DND-41 (cell line): ENCODE measurements around the gene BCAP31.
A peak's percentile ranks its signal among the peaks of the same experiment; 100 is the strongest.

Experiments
- ATAC-seq: fragments of 200-7000 bp; cut with Tn5 transposase; 3 replicates; pipeline ENCODE4 v1.9.1; 2021; ENCODE audit warnings: low read depth; ENCODE audit not compliant: insufficient read depth
- DNase-seq: peaks from one replicate; pipeline ENCODE4 v3.0.0-alpha.2; 2020
- H2AFZ ChIP-seq: 2 replicates; pipeline ENCODE4 v1.6.0; 2012; ENCODE audit warnings: low read depth, low read length
- H3K27ac ChIP-seq: 2 replicates; pipeline ENCODE4 v1.5.1; 2012; ENCODE audit warnings: low read length, inconsistent platforms
- H3K27me3 ChIP-seq: fragments of 200-600 bp; sonication (generic); 2 replicates; pipeline ENCODE4 v1.6.0; 2012; ENCODE audit warnings: low read length, mild to moderate bottlenecking, inconsistent platforms; ENCODE audit not compliant: insufficient read depth, poor library complexity
- H3K36me3 ChIP-seq: 2 replicates; pipeline ENCODE4 v1.5.1; 2012; ENCODE audit warnings: low read length, inconsistent platforms; ENCODE audit not compliant: insufficient read depth
- H3K4me1 ChIP-seq: 2 replicates; pipeline ENCODE4 v1.5.1; 2012; ENCODE audit warnings: mild to moderate bottlenecking, low read length; ENCODE audit not compliant: insufficient read depth
- H3K4me2 ChIP-seq: 2 replicates; pipeline ENCODE4 v1.6.0; 2012; ENCODE audit warnings: mild to moderate bottlenecking, moderate library complexity, low read length, inconsistent platforms; ENCODE audit not compliant: insufficient read depth
- H3K4me3 ChIP-seq, 2 experiments: fragments of 200-600 bp in 1 of 2; shearing (Covaris generic) in 1 of 2; 2 replicates each; pipeline ENCODE4 v1.5.1; 2012 to 2016; ENCODE audit warnings: inconsistent platforms in 2 of 2, low read length in 2 of 2, mild to moderate bottlenecking in 2 of 2, low read depth in 1 of 2, moderate library complexity in 1 of 2
- H3K79me2 ChIP-seq: 2 replicates; pipeline ENCODE4 v1.6.0; 2012; ENCODE audit warnings: low read length, inconsistent platforms; ENCODE audit not compliant: insufficient read depth
- H3K9ac ChIP-seq: 2 replicates; pipeline ENCODE4 v1.6.0; 2012; ENCODE audit warnings: low read depth, mild to moderate bottlenecking, inconsistent platforms, low read length, moderate library complexity
- H3K9me3 ChIP-seq: 2 replicates; pipeline ENCODE4 v1.5.1; 2012; ENCODE audit warnings: low read length, moderate library complexity, mild to moderate bottlenecking, inconsistent platforms; ENCODE audit not compliant: insufficient read depth, severe bottlenecking
- H4K20me1 ChIP-seq: 2 replicates; pipeline ENCODE4 v1.6.0; 2012; ENCODE audit warnings: low read length; ENCODE audit not compliant: insufficient read depth
- EZH2 ChIP-seq: IDR thresholded peaks from 3 replicates; pipeline ENCODE4 v1.6.1; 2012; ENCODE audit warnings: borderline replicate concordance, low read depth, mild to moderate bottlenecking, moderate library complexity, low read length, inconsistent platforms; ENCODE audit not compliant: severe bottlenecking
- TF ChIP-seq, protein P1 (sequence below): IDR thresholded peaks from 2 replicates; pipeline ENCODE4 v1.5.1; 2012; ENCODE audit warnings: borderline replicate concordance, low read length, moderate library complexity, mild to moderate bottlenecking; ENCODE audit not compliant: poor library complexity, severe bottlenecking; ENCODE audit errors: extremely low read depth

BCAP31 gene

DNA sequence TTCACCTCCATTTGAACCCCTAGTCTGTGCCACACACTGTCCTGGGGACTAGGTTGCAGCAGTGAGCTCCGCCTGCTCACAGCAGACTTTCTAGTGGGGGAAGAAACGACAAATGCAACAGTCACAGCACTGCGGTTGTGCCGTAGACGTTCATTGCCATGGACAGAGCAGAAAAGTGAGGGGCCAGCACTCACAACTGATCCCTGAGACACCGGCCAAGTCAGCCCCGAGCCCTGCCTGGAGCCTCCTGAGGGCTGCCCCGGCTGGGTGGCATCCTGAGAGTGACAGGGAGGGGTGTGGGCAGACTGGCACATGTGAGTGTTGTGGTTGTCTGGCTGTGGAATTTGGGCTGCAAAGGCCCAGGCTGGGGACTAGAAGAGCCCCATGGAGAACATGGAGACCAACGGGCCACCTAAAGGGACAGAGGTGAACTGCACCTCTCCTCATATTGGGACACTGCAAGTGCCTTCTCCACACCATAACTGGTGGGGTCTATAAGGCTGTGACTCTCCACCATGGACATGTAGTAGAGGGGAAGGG, 72.6 kb downstream of the BCAP31 start:
- Histone ChIP-seq H3K9me3 (no peaks in the 10 kb centered on the region), H3K4me2 (no peak overlapping the region), H3K9ac (no peak overlapping the region), H4K20me1 (no peaks in the 10 kb centered on the region), H3K27ac (no peak overlapping the region), H3K27me3 (no peaks in the 10 kb centered on the region), H2AFZ (no peak overlapping the region), H3K4me3 (no peak overlapping the region), H3K36me3 (no peaks in the 10 kb centered on the region), H3K79me2 (no peaks in the 10 kb centered on the region), H3K4me1 (no peaks in the 10 kb centered on the region)
- DNase-seq (no peak), ATAC-seq (peak; percentile 62; the same call in 1 of the 3 replicates)
- TF ChIP-seq, protein P1, sequence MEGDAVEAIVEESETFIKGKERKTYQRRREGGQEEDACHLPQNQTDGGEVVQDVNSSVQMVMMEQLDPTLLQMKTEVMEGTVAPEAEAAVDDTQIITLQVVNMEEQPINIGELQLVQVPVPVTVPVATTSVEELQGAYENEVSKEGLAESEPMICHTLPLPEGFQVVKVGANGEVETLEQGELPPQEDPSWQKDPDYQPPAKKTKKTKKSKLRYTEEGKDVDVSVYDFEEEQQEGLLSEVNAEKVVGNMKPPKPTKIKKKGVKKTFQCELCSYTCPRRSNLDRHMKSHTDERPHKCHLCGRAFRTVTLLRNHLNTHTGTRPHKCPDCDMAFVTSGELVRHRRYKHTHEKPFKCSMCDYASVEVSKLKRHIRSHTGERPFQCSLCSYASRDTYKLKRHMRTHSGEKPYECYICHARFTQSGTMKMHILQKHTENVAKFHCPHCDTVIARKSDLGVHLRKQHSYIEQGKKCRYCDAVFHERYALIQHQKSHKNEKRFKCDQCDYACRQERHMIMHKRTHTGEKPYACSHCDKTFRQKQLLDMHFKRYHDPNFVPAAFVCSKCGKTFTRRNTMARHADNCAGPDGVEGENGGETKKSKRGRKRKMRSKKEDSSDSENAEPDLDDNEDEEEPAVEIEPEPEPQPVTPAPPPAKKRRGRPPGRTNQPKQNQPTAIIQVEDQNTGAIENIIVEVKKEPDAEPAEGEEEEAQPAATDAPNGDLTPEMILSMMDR: peak; percentile 34
- no peak for TF ChIP-seq EZH2

DNA sequence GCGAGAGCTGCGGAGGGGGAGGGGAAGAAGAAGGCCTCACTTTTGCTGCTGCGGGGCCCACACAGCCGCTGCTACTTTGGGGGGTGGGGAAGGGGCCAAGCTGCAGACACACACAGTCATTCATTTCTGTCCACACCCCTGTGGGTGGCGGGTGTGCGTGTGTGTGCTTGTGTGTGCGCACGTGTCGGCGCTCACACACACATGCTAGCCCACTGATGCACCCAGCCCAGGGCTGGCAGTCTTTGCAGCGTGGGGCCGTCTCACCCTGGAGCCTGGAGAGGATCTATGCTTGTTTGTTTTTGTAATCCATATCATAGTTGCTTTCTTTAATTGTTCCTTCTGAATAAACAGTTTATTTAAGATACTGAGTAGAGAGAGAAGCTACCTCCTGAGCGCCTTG, 73.2 kb downstream of the BCAP31 start:
- Histone ChIP-seq H3K4me3 (no peak overlapping the region), H3K36me3 (no peaks in the 10 kb centered on the region), H3K4me1 (no peaks in the 10 kb centered on the region), H3K9me3 (no peaks in the 10 kb centered on the region), H3K4me2 (no peak overlapping the region), H4K20me1 (no peaks in the 10 kb centered on the region), H2AFZ (no peak overlapping the region), H3K79me2 (no peaks in the 10 kb centered on the region), H3K9ac (no peak overlapping the region), H3K27me3 (no peaks in the 10 kb centered on the region), H3K27ac (no peak overlapping the region)
- no peak for TF ChIP-seq EZH2
- TF ChIP-seq, protein P1: no peak
- no peak for DNase-seq
- ATAC-seq: no peak
